A172 (cell line): Measurements from ENCODE around the gene PHLDB2. TPM values are rescaled to one million over a fixed set of nuclear protein-coding genes. Genes with fewer than 3 reads are reported as not detected.
A peak's percentile ranks its signal among the peaks of the same experiment; 100 is the strongest.

Source experiments
- DNase-seq: peaks from one replicate; pipeline ENCODE4 v3.0.0-alpha.2; 2015; ENCODE audit warnings: low spot score
- total RNA-seq: library from RNA; depleted of rRNA; stranded (reverse); fragments of >200 nt; shearing (Covaris generic); gene quantifications from 2 replicates; pipeline ENCODE4 v1.2.3, GENCODE V29; 2014

PHLDB2 gene
- total RNA-seq, 1 experiment from 2014 or later: 115 TPM

- DNase-seq: no peak
Measured at GRCh38 chr3:111998636-111999483, 139.8 kb downstream of the PHLDB2 start, which contains the start of gene TAGLN3. TAGLN3 (plus strand) TSS chr3:111998922; CDS start chr3:111999423, 501 bp downstream.

DNA sequence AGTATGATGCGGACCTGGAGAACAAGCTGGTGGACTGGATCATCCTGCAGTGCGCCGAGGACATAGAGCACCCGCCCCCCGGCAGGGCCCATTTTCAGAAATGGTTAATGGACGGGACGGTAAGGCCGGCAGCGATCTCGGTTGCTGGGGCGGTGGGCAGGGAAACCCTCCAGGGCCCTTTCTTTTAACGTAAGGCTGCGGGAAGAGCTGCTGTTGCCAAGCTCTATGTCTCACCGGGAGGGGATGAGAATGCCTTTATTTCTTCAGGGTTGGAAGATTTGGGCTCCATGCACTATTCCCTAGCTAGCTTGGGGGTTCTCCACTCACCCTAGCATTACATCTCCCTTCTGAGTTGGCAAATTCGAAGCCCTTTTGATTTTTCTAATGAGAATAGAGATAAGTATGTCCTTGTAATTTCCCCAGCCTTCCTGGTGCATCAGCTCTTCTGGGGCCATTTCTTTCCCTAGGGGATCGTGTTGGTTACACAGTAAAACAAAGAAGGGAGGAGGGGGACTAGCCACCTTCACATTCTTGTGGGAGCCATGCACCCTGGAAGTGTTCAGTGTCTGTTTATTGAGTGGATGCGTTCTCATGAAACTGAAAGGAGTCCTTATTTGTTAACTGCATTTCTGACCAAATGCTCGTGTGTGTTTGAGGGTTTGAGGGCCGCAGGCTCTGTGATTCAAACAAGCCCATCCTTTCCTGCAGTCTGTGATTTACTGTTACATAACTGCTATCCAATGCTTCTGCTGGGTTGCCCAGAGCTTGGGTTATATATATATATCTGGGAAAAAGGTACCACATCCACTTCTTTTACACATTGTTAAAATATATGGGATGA lies 140.6 kb downstream of the PHLDB2 start:
- DNase-seq: no peak

DNA sequence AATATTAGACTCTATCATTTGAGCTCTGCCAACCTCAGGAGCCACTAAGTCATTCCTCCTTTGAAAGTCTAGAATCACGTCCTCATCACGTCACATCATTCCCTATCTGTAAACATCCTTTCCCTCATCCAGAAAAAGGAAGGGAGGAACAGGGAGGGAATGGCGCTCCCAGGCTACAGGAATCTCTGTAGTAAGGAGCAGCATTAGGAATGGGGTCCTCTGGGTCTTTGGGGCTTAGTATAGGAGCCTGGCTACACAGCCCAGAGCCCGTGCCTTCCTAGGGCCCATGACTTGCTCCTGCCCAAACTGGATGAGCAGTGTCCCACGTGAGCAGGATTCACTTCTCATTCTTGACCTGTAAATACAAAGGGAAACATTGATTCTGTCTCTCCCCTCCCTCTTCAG lies 141.3 kb downstream of the PHLDB2 start:
- DNase-seq: no peak

DNA sequence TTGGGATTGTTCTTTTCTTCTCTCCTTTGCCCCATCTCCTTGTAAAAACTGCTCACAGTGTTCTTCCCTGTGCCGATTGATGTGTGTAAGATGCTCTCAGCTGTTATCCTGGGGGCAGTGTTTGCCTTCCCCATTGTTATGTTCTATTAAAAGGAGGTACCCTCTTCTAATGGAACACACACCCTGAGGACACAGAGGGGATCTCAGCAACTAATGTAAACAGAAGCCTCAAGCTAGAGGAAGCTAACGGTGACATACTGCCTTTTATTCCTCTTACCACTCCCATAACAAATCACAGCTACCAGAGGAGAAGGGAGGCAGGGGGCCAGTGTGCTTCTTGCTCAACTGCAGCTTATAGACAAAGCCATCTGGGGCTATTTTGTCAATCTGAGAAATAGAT lies 141.9 kb downstream of the PHLDB2 start:
- DNase-seq: no peak

DNA sequence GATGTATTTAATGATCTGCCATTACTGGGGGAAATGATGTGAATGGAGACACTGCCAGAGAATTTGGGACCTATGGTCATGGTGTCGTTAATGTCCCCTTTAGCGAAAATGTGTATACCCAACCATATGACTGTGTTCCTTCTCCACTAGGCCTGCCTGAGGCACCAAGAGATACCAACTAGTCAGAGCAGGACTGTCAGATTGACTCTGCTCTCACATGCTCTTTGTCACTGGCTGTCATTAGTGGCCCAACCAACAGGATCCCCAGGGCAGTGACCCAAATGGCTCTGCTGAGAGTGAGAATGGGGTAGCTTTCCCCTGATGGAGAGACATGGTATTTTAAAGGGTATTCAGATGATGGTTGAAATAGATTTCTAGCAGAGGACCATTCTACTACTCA lies 142.5 kb downstream of the PHLDB2 start:
- DNase-seq: no peak

DNA sequence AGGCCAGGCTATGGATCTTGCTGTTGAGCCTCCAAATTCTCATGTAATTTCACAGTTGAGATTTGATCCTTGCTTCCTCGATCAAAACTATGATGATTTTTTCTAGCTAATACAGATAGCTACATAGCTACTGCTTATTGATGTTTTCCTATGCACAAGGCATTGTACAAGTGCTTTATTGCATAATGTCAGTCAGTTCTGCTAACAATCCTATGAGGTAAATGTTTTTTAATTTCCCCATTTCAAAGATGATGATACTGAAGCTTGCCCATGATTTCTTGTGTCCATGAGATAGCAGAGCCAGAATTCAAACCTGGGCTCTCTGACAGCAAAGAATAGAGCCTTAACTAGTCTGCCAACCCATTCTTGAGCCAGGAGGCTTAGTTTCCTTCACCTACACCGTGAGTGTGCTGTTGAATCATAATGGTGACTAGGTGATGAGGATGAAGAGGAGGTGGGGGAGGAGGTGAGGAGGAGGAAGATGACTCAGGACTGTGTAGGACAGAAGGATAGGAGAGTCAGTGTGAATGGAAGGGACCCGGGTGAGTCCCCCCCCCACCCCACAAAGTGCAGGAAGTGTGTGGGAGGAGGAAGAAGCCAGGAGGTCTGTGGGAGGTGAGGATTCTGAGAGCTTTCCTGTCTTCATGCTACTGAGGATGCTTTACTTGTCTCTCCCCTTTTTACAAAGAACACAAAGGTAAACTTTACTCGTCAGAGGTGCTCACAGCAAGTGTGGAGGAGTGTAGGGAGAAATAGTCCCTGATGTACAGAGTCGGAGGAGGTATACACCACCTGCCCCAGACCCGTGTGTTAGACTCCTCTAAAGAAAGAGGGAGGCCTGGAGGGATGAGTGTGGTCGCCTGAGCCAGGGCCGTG lies 143.3 kb downstream of the PHLDB2 start:
- peak; percentile 84 for DNase-seq

DNA sequence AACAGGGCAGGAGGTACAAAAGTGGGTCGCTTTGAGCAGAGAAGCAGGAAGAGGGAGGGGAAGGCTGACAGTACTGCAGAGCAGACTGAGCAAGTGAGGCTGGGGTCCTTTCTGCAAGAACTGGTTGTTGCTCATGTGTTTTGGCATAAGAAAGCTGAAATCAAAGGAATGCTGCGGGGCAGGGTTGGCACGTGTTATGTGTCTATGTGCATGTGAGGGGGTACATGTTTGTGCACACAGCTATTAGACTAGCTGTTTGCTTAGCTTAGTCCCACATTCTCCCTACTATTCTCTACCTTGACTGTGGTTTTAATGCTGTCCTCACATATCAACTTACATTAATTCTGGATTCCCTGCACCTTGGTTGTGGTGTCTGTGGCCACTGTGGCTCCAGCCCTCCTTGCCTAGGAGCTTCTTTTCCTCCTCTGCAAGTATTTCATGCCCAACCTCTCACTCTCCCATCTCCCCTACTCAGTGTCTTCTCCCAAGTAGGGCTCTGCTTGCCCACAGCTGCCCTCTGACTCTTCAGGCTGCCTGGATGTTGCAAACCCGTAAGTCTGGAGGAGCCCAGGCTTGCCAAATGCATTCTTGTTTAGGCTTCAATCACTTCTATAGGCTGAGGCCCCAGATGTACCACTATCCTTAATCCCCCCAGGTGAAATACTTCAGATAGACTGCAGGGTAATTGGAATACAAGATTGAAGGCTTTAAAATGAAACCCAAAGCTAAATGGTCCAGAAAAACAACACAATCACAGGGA lies 144.4 kb downstream of the PHLDB2 start:
- no peak for DNase-seq

- no peak for DNase-seq
Measured at GRCh38 chr3:112004187-112004586, 145.1 kb downstream of the PHLDB2 start.

- DNase-seq: no peak
Measured at GRCh38 chr3:112004669-112005068, 145.6 kb downstream of the PHLDB2 start.

DNA sequence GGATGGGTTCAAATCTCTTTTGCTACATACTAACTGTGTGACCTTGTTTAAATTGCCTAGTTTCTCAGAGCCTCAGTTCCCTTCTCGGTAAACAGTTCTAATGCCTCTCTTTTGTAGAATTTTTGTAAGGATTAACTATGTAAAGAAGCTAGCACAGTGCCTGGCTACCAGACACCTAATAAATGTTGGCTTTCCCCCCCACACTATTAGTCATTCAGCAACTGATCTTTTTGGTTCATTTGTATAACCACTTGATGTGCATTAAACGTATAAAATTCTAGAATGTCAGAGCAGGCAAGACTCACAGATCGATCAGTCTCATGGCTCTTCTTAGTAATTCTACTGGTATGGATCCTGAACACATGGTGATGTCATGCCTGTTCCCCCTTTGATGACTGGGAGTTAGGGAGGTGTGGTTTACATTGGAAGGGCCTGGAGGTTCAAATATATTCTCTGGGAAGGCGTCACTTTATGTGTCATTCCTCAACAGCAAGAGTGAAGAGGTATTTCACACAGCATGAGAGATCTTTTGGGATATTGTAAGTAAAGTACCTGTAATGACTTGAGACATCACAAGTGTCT lies 146.1 kb downstream of the PHLDB2 start:
- DNase-seq: no peak

DNA sequence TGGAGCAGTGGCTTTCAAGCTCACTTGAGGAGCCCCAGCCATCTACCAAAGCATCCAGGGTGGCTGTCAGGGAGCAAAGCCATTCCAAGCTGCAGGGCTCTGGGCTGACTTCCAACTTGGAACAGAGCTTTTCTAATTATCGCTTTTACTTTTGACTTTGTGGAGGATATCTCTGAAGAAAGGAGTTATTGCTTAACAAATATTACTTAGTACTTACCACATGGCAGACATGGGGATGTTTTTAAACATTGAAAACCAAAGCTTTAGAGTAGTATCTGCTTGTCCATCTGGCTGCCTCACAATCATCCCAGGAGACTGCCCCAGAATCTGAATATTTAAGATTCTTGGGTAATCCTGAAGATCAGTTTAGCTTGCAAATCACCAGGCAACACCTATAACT lies 148.6 kb downstream of the PHLDB2 start:
- DNase-seq: no peak

GRCh38 chr3:112009670-112010069 lies 150.6 kb downstream of the PHLDB2 start:
- DNase-seq: no peak

DNA sequence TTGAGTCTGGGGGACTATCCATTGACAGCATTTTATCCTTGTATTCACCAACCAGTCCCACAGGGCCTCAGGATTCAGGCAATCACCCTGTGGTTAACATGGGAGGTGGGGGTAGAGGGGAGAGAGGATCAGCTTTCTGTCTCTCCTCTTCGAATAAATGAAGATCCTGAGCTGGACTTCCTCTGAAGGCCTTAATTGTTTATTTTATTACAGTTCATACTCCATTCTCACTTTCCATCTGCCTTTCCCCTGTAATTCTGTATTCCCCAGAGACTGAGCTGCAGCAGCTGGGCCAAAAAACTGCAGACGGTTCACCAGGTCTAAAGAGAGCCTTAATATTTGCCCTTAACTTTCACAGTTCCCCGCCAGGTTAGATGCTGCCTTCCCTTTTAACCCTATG lies 151.6 kb downstream of the PHLDB2 start:
- DNase-seq: no peak

GRCh38 chr3:112011376-112011940 lies 152.4 kb downstream of the PHLDB2 start:
- DNase-seq: no peak

DNA sequence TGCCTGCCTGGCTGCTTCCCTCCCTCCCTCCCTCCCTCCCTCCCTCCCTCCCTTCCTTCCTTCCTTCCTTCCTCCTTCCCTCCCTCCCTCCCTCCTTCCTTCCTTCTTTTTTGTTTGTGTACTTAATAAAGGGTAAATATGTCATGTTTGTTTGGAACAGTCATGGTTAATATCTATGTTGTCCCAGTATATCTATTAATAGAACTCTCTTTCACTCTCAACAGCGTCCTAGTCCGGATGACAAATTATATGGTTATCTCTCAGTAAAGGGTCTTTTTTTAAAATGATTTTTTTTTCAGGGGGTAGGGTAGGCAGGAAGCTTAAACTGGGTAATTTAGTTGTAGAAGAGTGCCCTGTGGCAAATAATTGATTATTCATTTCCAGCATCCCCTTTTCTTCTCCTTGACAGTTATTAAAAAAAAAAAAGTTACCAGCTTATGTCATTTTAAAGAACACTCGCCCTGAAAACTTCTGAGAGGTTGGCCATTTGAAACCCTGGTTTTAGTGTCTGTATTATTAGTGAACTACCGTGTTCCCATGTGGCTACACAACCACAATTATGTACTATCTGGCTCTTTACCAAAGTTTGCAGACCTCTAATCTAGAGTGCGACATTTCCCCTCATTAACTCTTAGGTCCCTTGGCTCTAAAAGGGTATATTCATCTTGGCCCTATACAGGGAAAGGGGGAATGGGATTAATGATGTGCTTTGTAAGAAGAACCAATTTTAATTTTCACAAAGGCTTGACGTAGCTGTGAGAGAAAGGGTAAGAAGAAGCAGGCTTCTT lies 153.3 kb downstream of the PHLDB2 start:
- DNase-seq: no peak

- peak; percentile 67 for DNase-seq
Measured at GRCh38 chr3:112013058-112013783, 154.2 kb downstream of the PHLDB2 start.

GRCh38 chr3:112013784-112014143 lies 154.7 kb downstream of the PHLDB2 start:
- DNase-seq: no peak

DNA sequence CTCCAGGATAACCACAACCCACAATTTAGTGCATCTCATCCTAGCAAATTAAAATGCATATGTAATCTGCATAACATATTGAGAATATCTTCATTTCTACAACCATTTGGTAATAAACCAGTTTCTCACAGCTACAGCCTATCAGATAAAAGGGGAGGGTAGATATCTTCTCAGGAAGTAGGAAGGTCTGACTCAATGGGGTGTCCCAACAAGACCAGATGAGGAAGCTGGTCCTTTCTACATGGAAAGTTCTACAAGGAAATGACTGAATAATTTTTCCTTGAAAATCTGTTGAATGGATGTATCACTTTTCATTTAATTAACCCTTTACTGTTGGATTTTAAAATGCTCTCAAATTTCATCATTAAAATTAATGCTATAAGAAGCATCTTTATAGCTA lies 158.0 kb downstream of the PHLDB2 start:
- DNase-seq: no peak

DNA sequence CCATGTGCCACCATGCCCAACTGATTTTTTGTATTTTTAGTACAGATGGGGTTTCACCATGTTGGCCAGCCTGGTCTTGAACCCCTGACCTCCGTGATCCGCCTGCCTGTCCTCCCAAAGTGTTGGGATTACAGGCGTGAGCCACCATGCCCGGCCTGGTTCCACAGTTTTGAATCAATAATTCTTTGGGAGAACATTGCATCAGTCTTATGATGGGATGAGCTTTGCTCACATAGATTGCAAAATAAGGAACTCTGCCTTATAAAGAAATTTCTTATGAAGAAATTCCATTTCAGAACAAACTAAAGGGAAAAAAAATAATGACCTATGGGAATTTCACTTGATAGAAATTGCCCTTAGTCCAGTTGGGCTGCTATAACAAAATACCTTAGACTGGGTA lies 159.6 kb downstream of the PHLDB2 start:
- no peak for DNase-seq
